Esophagus squamous epithelium (tissue), 5 donors: ENCODE data around the gene ZNF552. TPM values are rescaled to one million over a fixed set of nuclear protein-coding genes. Genes with fewer than 3 reads are reported as not detected.
"Not testable (repeated sequence)": the region's sequence is repeated elsewhere in the genome, so short reads cannot be mapped to it uniquely, and the experiment has no call there.

Experiments used
- DNase-seq: peaks from one replicate; lab custom pipeline; 2025; lab: John Stamatoyannopoulos, UW
- H3K27ac ChIP-seq, 4 donors: fragments of 200-600 bp; sonication (generic); one replicate each; pipeline ENCODE4 v1.5.1; 2016 to 2019; ENCODE audit warnings: mild to moderate bottlenecking in 1 of 4
- H3K27me3 ChIP-seq, 4 donors: fragments of 200-600 bp; sonication (generic); 1 replicate in 3 of 4; 2 replicates in 1 of 4; pipeline versions ENCODE4 v1.5.1 to v1.6.0; 2017 to 2021; ENCODE audit warnings: antibody characterized with exemption in 1 of 4
- H3K36me3 ChIP-seq, 3 donors: fragments of 200-600 bp; sonication (generic); one replicate each; pipeline ENCODE4 v1.5.1; 2016 to 2019
- H3K4me1 ChIP-seq, 3 donors: fragments of 200-600 bp; sonication (generic); one replicate each; pipeline ENCODE4 v1.5.1; 2017 to 2019
- H3K4me3 ChIP-seq, 4 donors: fragments of 200-600 bp; sonication (generic); 1 replicate in 3 of 4; 2 replicates in 1 of 4; pipeline ENCODE4 v1.5.1; 2016 to 2019; ENCODE audit warnings: mild to moderate bottlenecking in 2 of 4, moderate library complexity in 1 of 4
- H3K9me3 ChIP-seq, 3 donors: fragments of 200-600 bp; sonication (generic); one replicate each; pipeline ENCODE4 v1.5.1; 2016 to 2019
- CTCF ChIP-seq, 6 experiments: fragments of 450-650 bp in 4 of 6; fragments of 200-600 bp in 2 of 6; sonication (generic) in 2 of 6; IDR thresholded peaks; one replicate each; pipeline ENCODE4 v1.5.1; 2016 to 2019; ENCODE audit warnings: antibody characterized with exemption in 6 of 6, mild to moderate bottlenecking in 4 of 6, moderate library complexity in 4 of 6
- POLR2A ChIP-seq, 4 donors: fragments of 450-650 bp; IDR thresholded peaks; one replicate each; pipeline ENCODE4 v1.6.1; 2017; ENCODE audit warnings: antibody characterized with exemption in 4 of 4, mild to moderate bottlenecking in 4 of 4, moderate library complexity in 3 of 4
- WGBS, 2 donors: methylation state at CpG; one replicate each; pipeline ENCODE4 v1.1.5; 2018; 5-methylcytosine and 5-hydroxymethylcytosine counted together
- intact Hi-C: fragments of 100-400 bp; cut with DNase I; formaldehyde crosslinking; loops from one replicate; pipeline ENCODE4 v1.15.0; 2022
- total RNA-seq, 4 donors: library from RNA; depleted of rRNA; stranded (reverse); fragments of >200 nt; gene quantifications; one replicate each; pipeline ENCODE4 v1.1.0, GENCODE V29; 2016
- donor health status: DM: yes; HTN: yes; CAD: no.

Gene ZNF552
- total RNA-seq, 4 donors from 2014 or later = 5.2 to 15.3 (median 12.3) TPM

- WGBS, 2 donors = 69 to 74% methylated on average over 3 of the region's 3 CpGs
- intact Hi-C loops = no loop called here
- TF ChIP-seq POLR2A (IDR thresholded peaks at IDR 0.05) (no peak), CTCF (IDR thresholded peaks at IDR 0.05) (no peak)
- Histone ChIP-seq H3K9me3 (no peaks in the 10 kb centered on the region), H3K27me3 (no peaks in the 10 kb centered on the region), H3K4me3 (no peak overlapping the region), H3K36me3 (peaks cover 0 to 53% (median 4%) of the 10 kb centered on the region in 3 donors), H3K27ac (no peak overlapping the region), H3K4me1 (peaks cover 10 to 35% (median 18%) of the 10 kb centered on the region in 3 donors)
- DNase-seq = no peak
Measured at GRCh38 chr19:57812226-57812625, 2.5 kb downstream of the ZNF552 start.

GRCh38 chr19:57810410-57811295 is 4.1 kb downstream of the ZNF552 start:
- intact Hi-C loops, H3K27me3 ChIP-seq, H3K4me3 ChIP-seq, H3K27ac ChIP-seq, H3K9me3 ChIP-seq, DNase-seq: not testable (repeated sequence)
- WGBS, 2 donors = 86 to 89% methylated on average over 16 to 17 of the region's 17 CpGs
- peaks cover 10 to 43% (median 24%) of the 10 kb centered on the region in 3 donors for H3K4me1 ChIP-seq
- H3K36me3 ChIP-seq = peaks cover 0 to 65% (median 4%) of the 10 kb centered on the region in 3 donors

- Histone ChIP-seq H3K4me3 (no peak overlapping the region), H3K27me3 (no peaks in the 10 kb centered on the region), H3K4me1 (peaks cover 12 to 47% (median 23%) of the 10 kb centered on the region in 3 donors), H3K9me3 (no peaks in the 10 kb centered on the region), H3K27ac (no peak overlapping the region), H3K36me3 (peaks cover 0 to 61% (median 4%) of the 10 kb centered on the region in 3 donors)
- DNase-seq = no peak
- TF ChIP-seq POLR2A (IDR thresholded peaks at IDR 0.05) (no peak), CTCF (IDR thresholded peaks at IDR 0.05) (no peak)
- intact Hi-C loops = no loop called here
- 93 to 98% methylated on average over 2 of the region's 2 CpGs for WGBS, 2 donors
Measured at GRCh38 chr19:57807541-57807940, 7.2 kb downstream of the ZNF552 start.

GRCh38 chr19:57803594-57804325 is 11.0 kb downstream of the ZNF552 start:
- intact Hi-C loops = no loop called here
- DNase-seq = no peak
- peaks cover 0 to 27% (median 4%) of the 10 kb centered on the region in 3 donors for H3K36me3 ChIP-seq
- H3K9me3 ChIP-seq = no peaks in the 10 kb centered on the region
- WGBS, 2 donors = 3 to 9% methylated on average over 18 to 19 of the region's 19 CpGs
- H3K27ac ChIP-seq = peak overlapping the region; percentile 87 to 91 (median 90)
- H3K27me3 ChIP-seq = no peaks in the 10 kb centered on the region
- H3K4me1 ChIP-seq = peaks cover 17 to 78% (median 45%) of the 10 kb centered on the region in 3 donors
- peak overlapping the region; percentile 33 to 67 (median 56) for H3K4me3 ChIP-seq
- TF ChIP-seq POLR2A (IDR thresholded peaks at IDR 0.05) (no peak), CTCF (IDR thresholded peaks at IDR 0.05) (no peak)

GRCh38 chr19:57803265-57803593 is 11.5 kb downstream of the ZNF552 start:
- H3K27ac ChIP-seq = peak overlapping the region in 3 of 4 donors; percentile 87 to 91 (median 89)
- no peaks in the 10 kb centered on the region for H3K27me3 ChIP-seq
- TF ChIP-seq CTCF (IDR thresholded peaks at IDR 0.05) = no peak
- TF ChIP-seq POLR2A (IDR thresholded peaks at IDR 0.05) = no peak
- 11 to 12% methylated on average over 6 of the region's 6 CpGs for WGBS, 2 donors
- DNase-seq = no peak
- H3K36me3 ChIP-seq = peaks cover 0 to 23% (median 4%) of the 10 kb centered on the region in 3 donors
- no peaks in the 10 kb centered on the region for H3K9me3 ChIP-seq
- H3K4me1 ChIP-seq = peaks cover 17 to 84% (median 46%) of the 10 kb centered on the region in 3 donors
- intact Hi-C loops = no loop called here
- H3K4me3 ChIP-seq = peak overlapping the region; percentile 33 to 67 (median 56)
